Activated B cell treated with CpG ODN at 0.5 μM for 24 hours (primary cell): ENCODE measurements around the gene MYL7. TPM values are rescaled to one million over a fixed set of nuclear protein-coding genes. Genes with fewer than 3 reads are reported as not detected.

ENCODE experiments used
- ATAC-seq: fragments of 200-7000 bp; cut with Tn5 transposase; one replicate; pipeline ENCODE4 v1.10.0; 2021; ENCODE audit warnings: low read depth, mild to moderate bottlenecking, moderate library complexity
- CTCF ChIA-PET: fragments of 350-600 bp; sonication (Branson Sonifier 250); formaldehyde crosslinking; loops from one replicate; lab custom pipeline; 2021; ENCODE audit warnings: antibody characterized with exemption; lab: Charles Lee
- POLR2A ChIA-PET: fragments of 350-600 bp; sonication (Branson Sonifier 250); formaldehyde crosslinking; loops from one replicate; lab custom pipeline; 2021; ENCODE audit warnings: antibody characterized with exemption; lab: Charles Lee
- DNase-seq: peaks from one replicate; pipeline ENCODE4 v3.0.0; 2022
- H3K27ac Mint-ChIP-seq: one replicate; pipeline ENCODE4 v1.8.0; 2020; ENCODE audit warnings: mixed read lengths
- H3K27me3 Mint-ChIP-seq: one replicate; pipeline ENCODE4 v1.8.0; 2021; ENCODE audit warnings: mixed read lengths
- H3K36me3 Mint-ChIP-seq: one replicate; pipeline ENCODE4 v1.8.0; 2021; ENCODE audit warnings: low read depth, mixed read lengths
- H3K4me1 Mint-ChIP-seq: one replicate; pipeline ENCODE4 v1.8.0; 2021; ENCODE audit warnings: mixed read lengths
- H3K4me3 Mint-ChIP-seq: one replicate; pipeline ENCODE4 v1.8.0; 2020; ENCODE audit warnings: mild to moderate bottlenecking, mixed read lengths
- H3K9me3 Mint-ChIP-seq: one replicate; pipeline ENCODE4 v1.8.0; 2020; ENCODE audit warnings: mixed read lengths
- CTCF ChIP-seq: fragments of 200-600 bp; IDR thresholded peaks from one replicate; pipeline ENCODE4 v1.8.0; 2022; ENCODE audit warnings: antibody characterized with exemption, mild to moderate bottlenecking
- intact Hi-C: fragments of 100-400 bp; cut with micrococcal nuclease; formaldehyde crosslinking; loops from one replicate; pipeline ENCODE4 v1.15.1; 2024
- total RNA-seq: library from RNA; stranded (reverse); gene quantifications from 2 replicates; pipeline ENCODE4 v1.2.3, GENCODE V29; 2022

Gene MYL7
- total RNA-seq, 1 donor from 2014 or later: not detected

- H3K27ac Mint-ChIP-seq: no peak overlapping the region
These were observed 27.3 kb downstream of the MYL7 start for GRCh38 chr7:44113764-44114354.

GRCh38 chr7:44112997-44113763, 28.0 kb downstream of the MYL7 start:
- H3K4me1 Mint-ChIP-seq: no peaks in the 10 kb centered on the region
- DNase-seq (no peak), ATAC-seq (no peak)
- H3K27ac Mint-ChIP-seq: no peak overlapping the region
- intact Hi-C loops: no loop called here
- H3K4me3 Mint-ChIP-seq: no peak overlapping the region
- H3K36me3 Mint-ChIP-seq: peaks cover 54% of the 10 kb centered on the region
- H3K27me3 Mint-ChIP-seq: no peaks in the 10 kb centered on the region
- ChIA-PET POLR2A (interaction anchor here (1.7 kb wide), 1 partner anchor 41 kb away, joined by 3 read pairs; no protein-coding TSS in a partner anchor), CTCF (no interaction called here)
- H3K9me3 Mint-ChIP-seq: no peaks in the 10 kb centered on the region
- no peak for TF ChIP-seq CTCF

More at GRCh38 chr7:44113764-44114354, 27.3 kb downstream of the MYL7 start:
- no peaks in the 10 kb centered on the region for H3K9me3 Mint-ChIP-seq
- peaks cover 58% of the 10 kb centered on the region for H3K36me3 Mint-ChIP-seq
- intact Hi-C loops: no loop called here
- no peak for ATAC-seq
- TF ChIP-seq CTCF: no peak
- POLR2A ChIA-PET: interaction anchor here (1.0 kb wide), 1 partner anchor 9 kb away, joined by 3 read pairs; no protein-coding TSS in a partner anchor
- H3K4me1 Mint-ChIP-seq: no peaks in the 10 kb centered on the region
- H3K4me3 Mint-ChIP-seq: no peak overlapping the region
- no peaks in the 10 kb centered on the region for H3K27me3 Mint-ChIP-seq
- DNase-seq: no peak
- CTCF ChIA-PET: no interaction called here

GRCh38 chr7:44112231-44112996, 28.7 kb downstream of the MYL7 start:
- CTCF ChIA-PET: no interaction called here
- Mint-ChIP-seq H3K9me3 (no peaks in the 10 kb centered on the region), H3K4me3 (no peak overlapping the region), H3K36me3 (peaks cover 47% of the 10 kb centered on the region), H3K4me1 (no peaks in the 10 kb centered on the region), H3K27ac (no peak overlapping the region), H3K27me3 (no peaks in the 10 kb centered on the region)
- no peak for ATAC-seq
- DNase-seq: no peak
- POLR2A ChIA-PET: interaction anchor here (1.7 kb wide), 1 partner anchor 40 kb away, joined by 3 read pairs; no protein-coding TSS in a partner anchor
- intact Hi-C loops: no loop called here
- TF ChIP-seq CTCF: no peak

- Mint-ChIP-seq H3K4me3 (no peak overlapping the region), H3K27me3 (no peaks in the 10 kb centered on the region), H3K9me3 (no peaks in the 10 kb centered on the region), H3K4me1 (no peaks in the 10 kb centered on the region), H3K36me3 (peaks cover 40% of the 10 kb centered on the region), H3K27ac (no peak overlapping the region)
- DNase-seq (no peak), ATAC-seq (no peak)
- POLR2A ChIA-PET: interaction anchor here (1.7 kb wide), 1 partner anchor 39 kb away, joined by 3 read pairs; no protein-coding TSS in a partner anchor
- CTCF ChIA-PET: no interaction called here
- no peak for TF ChIP-seq CTCF
- intact Hi-C loops: no loop called here
These were observed 29.4 kb downstream of the MYL7 start for GRCh38 chr7:44111761-44112160.
